ENCODE data around the gene FLG2.
"Not testable (repeated sequence)": the region's sequence is repeated elsewhere in the genome, so short reads cannot be mapped to it uniquely, and the experiment has no call there.

Gene FLG2

GRCh38 chr1:152309955-152310354 is 49.9 kb downstream of the FLG2 start:
- DNase-seq: no peak

GRCh38 chr1:152309320-152309901 is 50.4 kb downstream of the FLG2 start:
- not testable (repeated sequence) for DNase-seq

- not testable (repeated sequence) for DNase-seq
Observed at GRCh38 chr1:152308758-152309157, 51.0 kb downstream of the FLG2 start.

GRCh38 chr1:152307970-152308369 is 51.8 kb downstream of the FLG2 start:
- not testable (repeated sequence) for DNase-seq

GRCh38 chr1:152306123-152306522 is 53.7 kb downstream of the FLG2 start:
- DNase-seq: not testable (repeated sequence)

- DNase-seq: not testable (repeated sequence)
Observed at GRCh38 chr1:152304773-152305172, 55.0 kb downstream of the FLG2 start.

- not testable (repeated sequence) for DNase-seq
Observed at GRCh38 chr1:152303139-152303872, 56.5 kb downstream of the FLG2 start.
